GM12891 (cell line): ENCODE measurements around the gene RFTN2.
A peak's percentile ranks its signal among the peaks of the same experiment; 100 is the strongest.
"Not testable (repeated sequence)": the region's sequence is repeated elsewhere in the genome, so short reads cannot be mapped to it uniquely, and the experiment has no call there.

Experiments
- DNase-seq: peaks from one replicate; pipeline ENCODE4 v3.0.0; 2011; ENCODE audit warnings: low spot score; ENCODE audit not compliant: insufficient read length
- FAIRE-seq: peaks from 2 replicates; lab custom pipeline; 2011; peaks lifted over from hg19 to GRCh38; lab: Jason Lieb, UNC
- PAX5 ChIP-seq: IDR thresholded peaks from 2 replicates; pipeline ENCODE4 v1.6.1; 2011; ENCODE audit warnings: low read length, moderate library complexity, mild to moderate bottlenecking; ENCODE audit not compliant: insufficient read depth, severe bottlenecking
- POLR2A ChIP-seq: IDR thresholded peaks from 2 replicates; pipeline ENCODE4 v1.6.1; 2011; ENCODE audit warnings: low read depth, low read length, control low read depth
- POLR2AphosphoS5 ChIP-seq: IDR thresholded peaks from 2 replicates; pipeline ENCODE4 v1.6.1; 2011; ENCODE audit warnings: low read depth, low read length, control low read depth
- POU2F2 ChIP-seq: IDR thresholded peaks from 2 replicates; pipeline ENCODE4 v1.6.1; 2011; ENCODE audit warnings: low read depth, mild to moderate bottlenecking, control low read depth, low read length, moderate library complexity
- SPI1 ChIP-seq: IDR thresholded peaks from 2 replicates; pipeline ENCODE4 v1.6.1; 2011; ENCODE audit warnings: low read depth, low read length, control low read depth
- TAF1 ChIP-seq: IDR thresholded peaks from 2 replicates; pipeline ENCODE4 v1.6.1; 2011; ENCODE audit warnings: low read depth, low read length, control low read depth

Gene RFTN2

GRCh38 chr2:197606180-197606579, 69.2 kb downstream of the RFTN2 start:
- DNase-seq (no peak), FAIRE-seq (no peak)
- TF ChIP-seq TAF1 (no peak), POLR2A (no peak), POLR2AphosphoS5 (no peak), POU2F2 (no peak), PAX5 (no peak), SPI1 (no peak)

DNA sequence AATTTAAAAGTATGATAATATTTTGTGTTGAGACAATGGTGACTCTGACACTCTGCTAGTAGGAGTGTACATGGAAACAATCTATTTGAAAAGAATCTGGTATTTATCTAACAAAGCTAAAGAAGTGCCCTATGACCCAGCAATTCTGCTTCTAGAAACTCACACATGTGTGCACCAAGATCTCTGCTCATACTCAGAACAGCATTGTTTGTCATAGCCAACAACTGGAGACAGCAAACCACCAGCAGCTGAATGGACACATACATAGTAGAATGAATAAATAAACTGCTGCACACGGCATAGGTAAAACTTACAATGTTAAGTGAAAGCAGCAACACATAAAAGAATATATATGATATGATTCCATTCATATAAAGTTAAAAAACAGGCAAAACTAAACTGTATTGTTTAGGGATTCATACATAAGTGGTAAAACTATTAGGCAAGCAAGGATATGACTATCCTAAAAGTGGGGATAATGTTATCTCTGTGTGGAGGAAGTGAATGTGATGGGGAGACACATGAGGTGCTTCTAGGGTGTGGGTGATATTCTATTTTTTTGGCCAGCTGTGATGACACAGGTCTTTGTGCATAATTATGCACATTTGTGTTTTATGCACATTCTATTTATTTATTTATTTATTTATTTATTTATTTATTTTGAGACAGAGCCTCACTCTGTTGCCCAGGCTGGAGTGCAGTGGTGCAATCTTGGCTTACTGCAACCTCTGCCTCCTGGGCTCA, 71.1 kb downstream of the RFTN2 start:
- no peak for TF ChIP-seq SPI1
- TF ChIP-seq POU2F2: no peak
- no peak for TF ChIP-seq TAF1
- no peak for TF ChIP-seq PAX5
- no peak for TF ChIP-seq POLR2AphosphoS5
- no peak for TF ChIP-seq POLR2A
- FAIRE-seq (no peak), DNase-seq (no peak)

GRCh38 chr2:197601726-197602125, 73.7 kb downstream of the RFTN2 start:
- no peak for FAIRE-seq
- DNase-seq: no peak
- TF ChIP-seq POU2F2: no peak
- no peak for TF ChIP-seq PAX5
- TF ChIP-seq SPI1: no peak
- no peak for TF ChIP-seq TAF1
- TF ChIP-seq POLR2AphosphoS5: no peak
- no peak for TF ChIP-seq POLR2A

DNA sequence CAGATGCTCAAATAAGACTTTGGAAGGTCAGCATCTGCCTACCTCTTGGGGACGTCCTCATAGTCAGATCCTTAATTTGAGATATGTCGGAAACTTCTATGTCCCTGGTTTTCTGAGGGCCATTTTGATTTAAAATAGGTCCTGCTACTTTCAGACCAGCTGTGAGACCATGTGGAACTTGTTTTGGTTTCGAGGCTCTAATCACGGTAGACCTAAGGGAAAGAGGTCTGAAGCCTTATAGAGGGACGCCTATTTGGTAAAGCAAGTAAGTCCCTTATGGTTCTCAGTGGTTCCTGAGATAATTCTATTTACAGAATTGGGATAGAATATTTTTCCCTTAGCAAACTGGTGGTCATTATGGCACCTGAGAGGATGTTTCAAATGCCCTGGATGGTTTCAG, 75.1 kb downstream of the RFTN2 start:
- DNase-seq: no peak
- no peak for FAIRE-seq
- no peak for TF ChIP-seq POLR2AphosphoS5
- TF ChIP-seq PAX5: no peak
- no peak for TF ChIP-seq TAF1
- no peak for TF ChIP-seq POLR2A

DNA sequence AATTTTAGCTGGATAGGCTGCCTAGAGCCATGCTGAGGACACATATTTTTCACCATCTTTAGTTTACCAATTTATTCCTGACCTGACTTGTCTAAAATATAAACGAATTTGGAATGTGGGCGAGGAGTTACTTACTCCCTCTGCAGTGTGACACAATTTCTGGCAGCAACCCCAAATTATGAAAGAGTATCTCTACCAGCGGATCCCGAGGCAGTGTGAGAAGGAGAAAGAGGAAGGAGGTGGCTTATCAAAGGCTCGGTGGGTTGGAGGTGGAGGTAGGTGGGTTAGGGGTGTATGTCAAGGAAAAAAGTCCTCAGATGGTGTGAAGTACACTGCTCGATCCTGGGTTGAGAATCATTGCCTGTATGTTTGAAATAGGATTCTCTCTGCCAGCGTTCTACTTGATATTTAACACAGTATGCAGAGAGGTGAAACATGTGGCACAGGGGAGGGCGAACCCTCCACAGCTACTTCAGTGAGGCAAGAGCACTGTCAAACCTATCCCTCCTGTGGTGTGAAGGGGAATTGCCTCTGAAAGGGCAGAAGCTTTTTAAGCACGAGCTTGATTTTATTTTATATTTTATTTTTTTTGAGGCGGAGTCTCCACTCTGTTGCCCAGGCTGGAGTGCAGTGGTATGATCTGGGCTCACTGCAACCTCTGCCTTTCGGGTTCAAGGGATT, 76.0 kb downstream of the RFTN2 start:
- FAIRE-seq (no peak), DNase-seq (peak; percentile 30)
- TF ChIP-seq SPI1: no peak
- no peak for TF ChIP-seq POU2F2
- TF ChIP-seq POLR2AphosphoS5: no peak
- no peak for TF ChIP-seq POLR2A
- TF ChIP-seq PAX5: no peak
- TF ChIP-seq TAF1: no peak

- no peak for FAIRE-seq
These were observed 76.9 kb downstream of the RFTN2 start for GRCh38 chr2:197598450-197598849.

DNA sequence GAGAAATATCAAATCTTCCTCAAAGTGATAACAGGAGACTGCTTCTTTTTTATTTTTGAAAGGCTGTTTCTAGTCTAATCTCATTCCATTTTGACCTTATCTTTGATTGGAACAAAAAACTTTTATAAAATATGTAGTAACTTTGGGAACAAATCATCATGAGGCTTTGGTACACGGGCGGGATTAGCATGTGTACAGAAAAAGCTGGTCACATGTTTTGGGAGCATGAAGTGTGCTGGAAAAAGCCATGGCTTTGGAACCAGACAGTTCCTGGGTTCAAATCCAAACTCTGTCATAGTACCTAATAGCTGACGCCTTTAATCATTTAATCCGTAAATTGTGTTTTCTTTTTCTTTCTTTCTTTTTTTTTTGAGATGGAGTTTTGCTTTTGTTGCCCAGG, 78.2 kb downstream of the RFTN2 start:
- DNase-seq: no peak
- FAIRE-seq: no peak
- TF ChIP-seq TAF1 (no peak), POU2F2 (no peak), SPI1 (no peak), PAX5 (no peak), POLR2AphosphoS5 (no peak), POLR2A (no peak)

More at GRCh38 chr2:197598450-197598849, 76.9 kb downstream of the RFTN2 start:
- DNase-seq: no peak
- TF ChIP-seq POU2F2 (no peak), POLR2AphosphoS5 (no peak), SPI1 (no peak), PAX5 (no peak), TAF1 (no peak), POLR2A (no peak)

GRCh38 chr2:197596766-197597165, 78.6 kb downstream of the RFTN2 start:
- FAIRE-seq: no peak
- TF ChIP-seq TAF1 (no peak), POU2F2 (no peak), POLR2AphosphoS5 (no peak), PAX5 (no peak), POLR2A (no peak), SPI1 (no peak)
- no peak for DNase-seq

GRCh38 chr2:197591339-197592072, 83.9 kb downstream of the RFTN2 start:
- TF ChIP-seq TAF1 (no peak), SPI1 (no peak), PAX5 (no peak), POLR2AphosphoS5 (no peak), POLR2A (no peak), POU2F2 (no peak)

GRCh38 chr2:197587255-197587654, 88.1 kb downstream of the RFTN2 start:
- DNase-seq, FAIRE-seq: not testable (repeated sequence)

More at GRCh38 chr2:197591339-197592072, 83.9 kb downstream of the RFTN2 start:
- no peak for FAIRE-seq
- no peak for DNase-seq

- not testable (repeated sequence) for DNase-seq, FAIRE-seq
These were observed 95.2 kb downstream of the RFTN2 start for GRCh38 chr2:197580166-197580565.

DNA sequence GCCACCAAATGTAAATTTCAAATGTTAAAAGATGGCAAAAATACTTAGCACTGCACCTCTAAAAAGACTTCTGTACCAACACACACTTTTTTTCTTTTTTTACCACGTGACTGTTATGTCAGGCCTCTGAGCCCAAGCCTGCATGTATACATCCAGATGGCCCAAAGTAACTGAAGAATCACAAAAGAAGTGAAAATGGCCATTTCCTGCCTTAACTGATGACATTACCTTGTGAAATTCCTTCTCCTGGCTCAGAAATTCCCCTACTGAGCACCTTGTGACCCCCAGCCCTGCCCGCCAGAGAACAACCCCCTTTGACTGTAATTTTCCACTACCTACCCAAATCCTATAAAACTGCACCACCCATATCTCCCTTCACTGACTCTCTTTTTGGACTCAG, 97.1 kb downstream of the RFTN2 start:
- FAIRE-seq, DNase-seq: not testable (repeated sequence)
